HG03342 (cell line): ENCODE data around the gene TSPAN15.
"Not testable (repeated sequence)": the region's sequence is repeated elsewhere in the genome, so short reads cannot be mapped to it uniquely, and the experiment has no call there.

Experiments used
- ATAC-seq: cut with Tn5 transposase; IDR thresholded peaks from one replicate; pipeline ENCODE4 v1.9.1; 2021; ENCODE audit warnings: mild to moderate bottlenecking, moderate library complexity; ENCODE audit not compliant: unreplicated experiment

The TSPAN15 gene

GRCh38 chr10:69533658-69534057, 82.4 kb downstream of the TSPAN15 start:
- no peak for ATAC-seq

DNA sequence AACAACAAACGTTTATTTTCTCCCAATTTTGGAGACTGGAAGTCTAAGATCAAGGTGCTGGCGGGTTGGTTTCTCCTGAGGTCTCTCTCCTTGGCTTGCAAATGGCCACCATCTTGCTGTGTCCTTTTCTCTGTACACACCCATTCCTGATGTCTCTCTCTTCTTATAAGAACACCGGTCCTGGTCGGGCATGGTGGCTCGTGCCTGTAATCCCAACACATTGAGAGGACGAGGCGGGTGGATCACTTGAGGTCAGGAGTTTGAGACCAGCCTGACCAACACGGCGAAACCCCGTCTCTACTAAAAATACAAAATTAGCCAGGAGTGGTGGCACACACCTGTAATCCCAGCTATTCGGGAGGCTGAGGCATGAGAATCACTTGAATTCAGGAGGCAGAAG, 85.3 kb downstream of the TSPAN15 start:
- not testable (repeated sequence) for ATAC-seq

DNA sequence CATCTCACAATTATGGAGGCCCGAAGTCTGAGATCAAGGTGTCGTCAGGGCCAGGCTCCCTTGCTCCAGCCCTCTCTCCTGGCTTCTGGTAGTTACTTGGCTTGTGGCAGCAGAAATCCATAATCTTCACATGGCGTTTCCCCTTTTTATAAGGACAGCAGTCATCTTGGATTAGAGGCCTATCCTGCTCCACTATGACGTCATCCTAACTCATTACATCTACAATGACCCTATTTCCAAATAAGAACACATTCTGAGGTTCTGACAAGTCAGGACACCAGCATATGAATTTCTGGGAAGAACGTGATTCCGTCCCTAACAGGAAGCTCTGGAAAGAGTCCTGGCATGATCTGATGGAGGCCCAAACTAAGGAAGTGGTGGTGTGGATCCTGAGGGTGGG, 86.2 kb downstream of the TSPAN15 start:
- ATAC-seq = no peak

DNA sequence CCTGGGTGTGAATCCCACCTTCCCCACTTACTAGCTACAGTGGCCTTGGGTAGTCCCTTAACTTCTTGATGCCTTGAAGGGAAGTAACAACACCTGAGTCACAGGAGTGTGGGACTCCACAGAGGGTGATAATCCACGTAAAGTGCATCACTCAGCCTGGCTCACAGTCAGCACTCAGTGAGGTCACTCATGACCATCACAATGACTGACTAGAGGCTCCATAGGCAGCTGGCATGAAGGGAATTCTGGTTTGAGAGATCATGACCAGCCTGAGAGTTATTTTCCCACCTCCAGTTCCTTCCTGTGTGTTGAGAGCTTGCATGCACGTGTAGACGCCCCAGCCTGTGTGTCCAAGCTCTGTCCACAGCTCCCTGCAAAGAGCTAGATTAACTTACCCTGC, 87.2 kb downstream of the TSPAN15 start:
- no peak for ATAC-seq

GRCh38 chr10:69541463-69541862, 90.2 kb downstream of the TSPAN15 start:
- ATAC-seq = no peak

GRCh38 chr10:69549959-69550358, 98.7 kb downstream of the TSPAN15 start:
- ATAC-seq = no peak

- ATAC-seq = no peak
Observed at GRCh38 chr10:69552268-69552667, 101.0 kb downstream of the TSPAN15 start.

- no peak for ATAC-seq
Observed at GRCh38 chr10:69553328-69553727, 102.1 kb downstream of the TSPAN15 start.

DNA sequence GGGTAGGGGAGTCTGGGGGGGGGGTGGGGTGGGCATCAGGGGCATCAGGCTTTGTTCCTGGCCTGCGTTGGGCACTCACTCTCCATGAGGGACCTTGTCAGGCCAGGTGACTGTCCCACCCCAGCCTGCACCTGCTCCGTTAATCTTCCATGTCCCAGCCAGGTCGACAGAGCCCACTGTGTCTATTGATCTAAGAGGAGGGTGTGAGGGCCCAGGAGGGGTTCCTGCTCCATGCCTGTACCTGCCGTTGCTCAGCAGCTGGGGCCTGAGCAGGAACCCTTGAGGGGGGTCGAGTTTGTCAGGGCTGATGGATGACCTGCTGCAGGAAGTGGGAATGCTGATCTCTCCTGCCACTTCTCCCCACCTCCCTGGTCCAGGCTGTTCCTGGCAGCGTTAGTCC, 103.3 kb downstream of the TSPAN15 start:
- no peak for ATAC-seq
